Gastrocnemius medialis (tissue), 4 donors: ENCODE data around the gene HDGF.
"Not testable (repeated sequence)": the region's sequence is repeated elsewhere in the genome, so short reads cannot be mapped to it uniquely, and the experiment has no call there.

Experiments used
- POLR2A ChIP-seq, 2 donors: fragments of 450-650 bp; IDR thresholded peaks; one replicate each; pipeline ENCODE4 v1.6.1; 2017; ENCODE audit warnings: antibody characterized with exemption in 2 of 2, mild to moderate bottlenecking in 2 of 2, moderate library complexity in 2 of 2
- TF ChIP-seq, protein P1 (sequence below), 5 experiments: fragments of 450-650 bp in 3 of 5; fragments of 200-600 bp in 2 of 5; sonication (generic) in 2 of 5; IDR thresholded peaks in 4 of 5; conservative IDR thresholded peaks in 1 of 5; 1 replicate in 4 of 5; 2 replicates in 1 of 5; pipeline ENCODE4 v1.5.1; 2016 to 2019; ENCODE audit warnings: antibody characterized with exemption in 5 of 5, mild to moderate bottlenecking in 3 of 5, moderate library complexity in 3 of 5

DNA sequence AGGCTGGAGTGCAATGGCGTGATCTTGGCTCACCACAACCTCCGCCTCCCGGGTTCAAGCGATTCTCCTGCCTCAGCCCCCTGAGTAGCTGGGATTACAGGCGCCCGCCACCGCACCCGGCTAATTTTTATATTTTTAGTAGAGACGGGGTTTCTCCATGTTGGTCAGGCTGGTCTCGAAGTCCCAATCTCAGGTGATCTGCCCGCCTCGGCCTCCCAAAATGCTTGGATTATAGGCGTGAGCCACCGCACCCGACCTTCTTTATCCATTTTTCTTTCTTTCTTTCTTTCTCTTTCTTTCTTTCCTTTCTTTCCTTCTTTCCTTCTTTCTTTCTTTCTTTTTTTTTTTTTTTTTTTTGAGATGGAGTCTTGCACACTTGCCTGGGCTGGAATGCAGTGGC is 13.7 kb upstream of the HDGF start:
- TF ChIP-seq, protein P1, sequence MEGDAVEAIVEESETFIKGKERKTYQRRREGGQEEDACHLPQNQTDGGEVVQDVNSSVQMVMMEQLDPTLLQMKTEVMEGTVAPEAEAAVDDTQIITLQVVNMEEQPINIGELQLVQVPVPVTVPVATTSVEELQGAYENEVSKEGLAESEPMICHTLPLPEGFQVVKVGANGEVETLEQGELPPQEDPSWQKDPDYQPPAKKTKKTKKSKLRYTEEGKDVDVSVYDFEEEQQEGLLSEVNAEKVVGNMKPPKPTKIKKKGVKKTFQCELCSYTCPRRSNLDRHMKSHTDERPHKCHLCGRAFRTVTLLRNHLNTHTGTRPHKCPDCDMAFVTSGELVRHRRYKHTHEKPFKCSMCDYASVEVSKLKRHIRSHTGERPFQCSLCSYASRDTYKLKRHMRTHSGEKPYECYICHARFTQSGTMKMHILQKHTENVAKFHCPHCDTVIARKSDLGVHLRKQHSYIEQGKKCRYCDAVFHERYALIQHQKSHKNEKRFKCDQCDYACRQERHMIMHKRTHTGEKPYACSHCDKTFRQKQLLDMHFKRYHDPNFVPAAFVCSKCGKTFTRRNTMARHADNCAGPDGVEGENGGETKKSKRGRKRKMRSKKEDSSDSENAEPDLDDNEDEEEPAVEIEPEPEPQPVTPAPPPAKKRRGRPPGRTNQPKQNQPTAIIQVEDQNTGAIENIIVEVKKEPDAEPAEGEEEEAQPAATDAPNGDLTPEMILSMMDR (IDR thresholded peaks at IDR 0.05 in 4 of 5, conservative IDR thresholded peaks at IDR 0.05 in 1 of 5): not testable (repeated sequence)
- not testable (repeated sequence) for TF ChIP-seq POLR2A (IDR thresholded peaks at IDR 0.05)
